HK-2 (cell line): ENCODE data around the gene MSANTD3.

Source experiments
- DNase-seq: peaks from one replicate; pipeline ENCODE4 v3.0.0-alpha.2; 2018; ENCODE audit not compliant: unreplicated experiment

The MSANTD3 gene

GRCh38 chr9:100465761-100466160 is 38.8 kb downstream of the MSANTD3 start:
- no peak for DNase-seq

- DNase-seq, result no peak
These were observed 39.4 kb downstream of the MSANTD3 start for GRCh38 chr9:100466171-100466828.

- no peak for DNase-seq
These were observed 39.9 kb downstream of the MSANTD3 start for GRCh38 chr9:100466829-100467221.

- no peak for DNase-seq
These were observed 41.1 kb downstream of the MSANTD3 start for GRCh38 chr9:100468041-100468440.

- DNase-seq, result no peak
These were observed 45.3 kb downstream of the MSANTD3 start for GRCh38 chr9:100472268-100472667.

GRCh38 chr9:100472788-100473275 is 45.9 kb downstream of the MSANTD3 start, which contains the start of gene TMEFF1:
Gene TMEFF1, plus strand, starts transcription at chr9:100473149. Its CDS starts 396 bp downstream, at chr9:100473545.
- peak; percentile 52 for DNase-seq

GRCh38 chr9:100473276-100474081 is 46.5 kb downstream of the MSANTD3 start:
- peak; percentile 59 for DNase-seq

GRCh38 chr9:100474082-100474923 is 47.4 kb downstream of the MSANTD3 start:
- DNase-seq, result no peak

- DNase-seq, result no peak
These were observed 48.0 kb downstream of the MSANTD3 start for GRCh38 chr9:100474924-100475276.

GRCh38 chr9:100477241-100477640 is 50.3 kb downstream of the MSANTD3 start:
- no peak for DNase-seq

GRCh38 chr9:100478192-100478591 is 51.2 kb downstream of the MSANTD3 start:
- no peak for DNase-seq

- DNase-seq, result no peak
These were observed 52.9 kb downstream of the MSANTD3 start for GRCh38 chr9:100479820-100480219.

- DNase-seq, result no peak
These were observed 58.3 kb downstream of the MSANTD3 start for GRCh38 chr9:100485196-100485595.

GRCh38 chr9:100486479-100487176 is 59.7 kb downstream of the MSANTD3 start:
- DNase-seq, result no peak

GRCh38 chr9:100488177-100488576 is 61.2 kb downstream of the MSANTD3 start:
- no peak for DNase-seq

- DNase-seq, result no peak
These were observed 62.9 kb downstream of the MSANTD3 start for GRCh38 chr9:100489836-100490235.

GRCh38 chr9:100492952-100493351 is 66.0 kb downstream of the MSANTD3 start:
- DNase-seq, result peak; percentile 20

GRCh38 chr9:100498592-100498991 is 71.6 kb downstream of the MSANTD3 start:
- no peak for DNase-seq

GRCh38 chr9:100499460-100499859 is 72.5 kb downstream of the MSANTD3 start:
- no peak for DNase-seq

GRCh38 chr9:100499866-100500265 is 72.9 kb downstream of the MSANTD3 start:
- no peak for DNase-seq
